GM21360 (cell line): ENCODE data around the gene SLC10A4.
A peak's percentile ranks its signal among the peaks of the same experiment; 100 is the strongest.

Experiments used
- ATAC-seq: cut with Tn5 transposase; IDR thresholded peaks from one replicate; pipeline ENCODE4 v1.9.1; 2021; ENCODE audit warnings: mild to moderate bottlenecking, moderate library complexity; ENCODE audit not compliant: unreplicated experiment

The SLC10A4 gene

DNA sequence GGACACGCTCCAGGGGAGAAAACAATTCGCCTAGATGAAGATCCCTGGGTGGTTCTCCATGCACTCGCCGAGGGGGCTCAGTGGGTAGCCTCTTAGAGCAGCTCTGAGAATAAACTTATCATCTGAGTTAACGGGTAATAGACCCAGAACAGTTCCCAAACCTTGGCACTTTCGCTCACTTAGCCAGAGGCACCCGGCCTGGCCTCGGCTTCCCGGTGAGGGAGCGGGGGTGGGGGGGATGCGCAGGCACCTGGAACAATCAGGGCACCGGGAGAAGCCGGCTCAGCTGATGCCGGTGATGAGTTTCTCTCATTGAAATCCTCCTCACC, 6.5 kb downstream of the SLC10A4 start:
- no peak for ATAC-seq

- ATAC-seq, result no peak
Measured at GRCh38 chr4:48490012-48490679, 7.0 kb downstream of the SLC10A4 start, which contains the start of gene ZAR1. Gene ZAR1 (plus strand): TSS chr4:48490252. CDS start chr4:48490292, 40 bp downstream.

- no peak for ATAC-seq
Measured at GRCh38 chr4:48490680-48491513, 7.8 kb downstream of the SLC10A4 start.

DNA sequence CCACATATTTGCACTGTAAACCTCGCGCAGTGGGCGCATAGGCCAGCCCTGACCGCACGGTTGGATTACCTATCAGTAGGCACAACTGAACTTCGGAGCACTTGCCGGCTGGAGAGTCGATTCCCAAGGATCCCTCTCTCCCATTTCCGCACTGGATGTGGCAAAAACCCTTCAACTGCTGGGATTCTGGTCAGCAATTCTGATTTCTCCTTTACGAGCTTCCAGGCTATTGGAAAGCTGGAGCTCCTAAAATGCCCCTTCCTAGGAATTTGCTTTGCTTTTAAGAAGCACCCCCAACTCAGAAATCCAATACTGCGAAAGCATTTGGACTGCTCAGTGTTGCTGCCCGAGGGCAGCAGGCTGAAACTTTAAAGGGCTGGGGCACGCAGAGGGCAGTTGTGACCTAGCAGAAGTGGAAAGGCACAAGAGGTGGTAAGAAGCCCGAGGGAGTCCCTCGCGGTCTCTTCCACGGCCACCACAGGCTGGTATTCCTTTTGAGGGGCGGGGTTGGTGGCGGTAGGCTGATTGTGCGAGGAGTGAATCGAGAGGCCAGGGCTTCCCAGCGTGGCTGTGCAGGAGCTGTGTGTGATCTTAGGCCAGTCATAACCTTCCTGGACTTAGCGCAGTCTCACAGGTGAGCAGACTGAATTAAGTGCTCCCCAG, 8.5 kb downstream of the SLC10A4 start:
- ATAC-seq, result no peak

GRCh38 chr4:48493452-48494100, 10.4 kb downstream of the SLC10A4 start:
- no peak for ATAC-seq

GRCh38 chr4:48495941-48496340, 12.8 kb downstream of the SLC10A4 start:
- ATAC-seq, result no peak

GRCh38 chr4:48498895-48499294, 15.8 kb downstream of the SLC10A4 start:
- no peak for ATAC-seq

DNA sequence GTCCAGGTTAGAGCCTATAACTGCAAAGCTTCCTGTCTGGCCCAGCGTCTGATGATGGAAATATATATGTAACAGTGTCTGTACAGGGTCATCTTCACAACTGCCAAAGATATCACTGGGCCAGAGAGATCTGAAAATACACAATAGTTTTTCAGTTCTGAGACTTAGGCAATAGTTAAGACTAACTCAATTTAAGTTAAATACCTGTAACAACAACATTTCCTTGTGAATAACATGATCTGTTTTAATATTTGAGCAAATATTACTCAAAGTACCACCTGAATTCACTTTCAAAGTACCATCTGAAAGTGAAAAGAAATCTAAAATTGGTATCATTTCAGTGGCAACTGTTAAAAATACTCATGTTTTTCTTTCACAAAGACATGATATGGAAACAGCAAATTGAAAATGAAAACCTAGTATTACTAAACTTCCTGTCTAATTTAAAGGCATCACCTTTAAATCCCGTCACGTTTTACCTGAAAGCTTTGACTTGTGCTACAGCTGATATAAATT, 16.5 kb downstream of the SLC10A4 start:
- peak; percentile 79 for ATAC-seq

DNA sequence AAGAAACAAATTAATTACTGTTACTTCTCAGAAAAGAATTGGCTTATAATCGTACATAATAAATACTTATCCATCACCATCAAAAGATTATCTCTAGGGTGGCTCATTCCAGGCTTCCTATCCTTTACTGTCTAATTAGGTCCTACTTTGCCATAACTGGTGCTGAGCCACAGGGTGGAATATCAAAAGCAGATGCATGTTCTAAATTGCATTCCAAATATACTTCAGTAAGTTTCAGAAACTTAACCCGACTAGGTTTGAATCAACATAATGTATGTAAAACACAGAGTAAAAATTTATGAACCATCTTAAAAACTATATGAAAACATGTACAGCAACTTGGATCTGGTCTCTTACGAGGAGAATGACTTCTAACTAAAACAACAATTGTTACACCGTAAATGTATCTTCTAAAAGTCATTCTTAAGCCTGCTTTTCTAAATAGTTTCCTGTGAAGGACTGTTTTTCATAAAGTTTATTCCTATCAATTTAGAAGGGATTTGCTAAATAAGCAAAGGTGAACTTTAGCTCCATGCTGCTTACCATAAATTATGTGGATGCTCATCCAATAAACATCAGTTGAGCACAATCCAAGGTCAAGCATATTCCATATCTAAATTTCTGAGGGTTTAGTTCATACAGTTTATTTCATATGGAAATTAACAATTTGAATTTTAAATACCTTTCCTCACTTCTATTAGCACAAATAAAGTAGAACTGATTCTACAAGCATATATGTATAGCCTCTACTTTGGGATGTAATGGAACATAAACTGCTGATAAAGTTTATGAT, 20.3 kb downstream of the SLC10A4 start:
- ATAC-seq, result no peak

GRCh38 chr4:48504026-48504330, 20.8 kb downstream of the SLC10A4 start:
- ATAC-seq, result no peak

DNA sequence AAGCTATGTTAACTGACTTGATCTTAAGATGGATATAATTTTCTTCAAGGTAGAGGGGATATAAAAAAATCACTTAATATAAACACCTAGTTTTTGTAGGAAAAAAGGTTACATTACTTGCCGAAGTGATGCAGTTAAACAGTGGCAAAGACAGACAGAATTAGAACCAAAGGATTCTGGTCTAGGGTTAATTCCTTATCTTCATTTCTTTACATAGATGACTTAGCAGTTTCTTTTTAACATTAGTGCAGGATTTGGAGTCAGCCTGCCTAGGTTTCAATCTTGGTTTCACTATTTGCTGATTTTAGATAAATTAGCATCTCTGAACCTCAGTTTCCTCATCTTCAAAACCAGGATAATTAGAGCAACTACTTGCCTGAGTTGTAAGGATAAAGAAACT, 21.2 kb downstream of the SLC10A4 start:
- ATAC-seq, result no peak

DNA sequence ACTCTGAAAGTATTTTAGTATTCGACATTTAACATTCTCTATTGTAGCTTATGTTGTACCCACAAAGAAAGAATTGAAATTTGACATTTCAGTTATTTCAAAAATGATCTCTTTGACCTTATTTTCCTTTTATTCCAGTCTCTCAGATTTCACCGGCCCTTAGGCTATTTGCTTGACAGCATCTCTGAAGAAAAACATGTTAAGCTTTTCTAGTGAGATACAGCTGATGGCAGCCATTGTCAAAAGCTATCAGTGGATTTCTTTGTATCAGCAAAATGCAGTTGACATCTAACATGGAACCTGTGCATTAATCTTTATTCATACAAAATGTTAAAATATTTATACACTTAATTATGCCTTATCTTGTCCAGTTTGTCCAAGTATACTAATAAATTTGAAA, 23.6 kb downstream of the SLC10A4 start:
- ATAC-seq, result no peak

DNA sequence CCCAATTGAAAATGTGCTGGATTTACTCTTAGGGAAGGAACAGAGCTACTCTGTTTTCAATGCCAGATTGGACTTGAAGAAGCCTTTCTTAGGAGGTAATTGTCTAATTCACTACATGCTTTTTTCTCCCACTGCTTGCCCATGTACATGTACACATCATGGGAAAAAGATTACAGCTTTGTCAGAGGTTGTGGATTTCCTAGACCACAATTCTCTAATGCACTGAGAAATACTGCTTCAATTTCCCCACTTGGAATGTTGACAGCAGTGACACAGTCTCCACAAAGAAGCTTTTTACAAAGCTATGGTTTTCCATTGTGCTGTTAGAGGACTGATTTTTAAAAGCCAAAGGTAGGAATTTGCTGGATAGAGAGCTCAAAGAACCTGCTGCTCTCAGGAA, 26.4 kb downstream of the SLC10A4 start:
- no peak for ATAC-seq

DNA sequence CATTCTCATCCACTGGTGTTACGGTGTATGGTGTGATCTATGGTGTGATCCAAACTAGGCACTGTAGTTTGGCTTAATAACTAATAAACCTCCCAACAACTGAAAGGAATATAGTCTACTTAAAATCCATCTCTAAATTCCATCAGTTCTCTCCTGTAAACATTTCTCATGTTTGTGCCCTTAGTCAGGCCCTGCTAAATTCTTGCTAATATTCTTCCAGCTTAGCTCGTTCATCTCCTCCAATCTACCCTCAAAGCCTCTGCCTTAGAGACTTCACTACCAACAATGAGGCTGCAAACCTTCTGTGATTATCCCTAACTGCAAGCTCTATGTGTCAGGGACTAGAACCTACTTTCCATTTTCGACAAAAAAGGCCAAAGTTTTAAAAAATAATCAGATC, 35.0 kb downstream of the SLC10A4 start:
- no peak for ATAC-seq

DNA sequence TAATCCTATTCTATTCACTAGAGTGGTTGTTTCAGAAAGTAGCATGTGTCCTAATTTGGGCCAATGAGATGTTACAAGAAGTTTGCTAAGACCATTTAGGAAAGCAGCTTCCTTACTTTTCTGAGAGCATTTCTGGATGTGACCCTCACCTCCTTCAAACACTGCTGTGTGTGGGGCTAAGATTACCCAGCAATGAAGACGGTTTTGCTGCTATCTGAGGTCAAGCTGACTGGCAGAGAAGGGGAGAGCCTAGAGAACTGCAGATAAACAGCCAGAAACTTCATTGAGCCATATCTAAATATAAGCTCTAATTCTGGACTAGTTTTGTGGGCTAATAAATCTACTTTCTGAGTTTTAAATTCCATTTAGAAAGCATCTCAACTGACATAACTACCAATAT, 43.3 kb downstream of the SLC10A4 start:
- ATAC-seq, result no peak

DNA sequence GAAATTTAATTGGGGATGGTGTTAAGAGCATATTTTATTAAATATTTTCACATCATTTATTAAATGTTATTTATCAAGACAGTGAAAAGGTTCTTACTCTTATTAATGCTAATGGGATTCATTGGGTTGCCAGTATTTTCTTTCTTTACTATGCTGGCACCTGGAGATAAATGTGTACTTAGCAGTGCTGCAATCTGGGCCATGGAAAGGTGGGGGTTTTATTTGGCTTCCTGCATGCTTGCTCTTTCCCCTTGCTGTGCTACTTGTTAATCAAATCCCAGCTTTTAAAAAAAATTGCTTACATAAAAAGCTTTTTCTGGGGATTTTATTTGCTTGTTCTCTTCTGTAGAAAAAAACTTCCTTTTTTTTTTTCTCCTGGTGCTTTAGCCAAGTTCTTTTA, 55.2 kb downstream of the SLC10A4 start:
- ATAC-seq, result no peak
